Measurements from ENCODE around the gene NFILZ. TPM values are rescaled to one million over a fixed set of nuclear protein-coding genes. Genes with fewer than 3 reads are reported as not detected.
"Not testable (repeated sequence)": the region's sequence is repeated elsewhere in the genome, so short reads cannot be mapped to it uniquely, and the experiment has no call there.

Gene NFILZ
- total and polyA plus RNA-seq, 4 donors, result not detected

DNA sequence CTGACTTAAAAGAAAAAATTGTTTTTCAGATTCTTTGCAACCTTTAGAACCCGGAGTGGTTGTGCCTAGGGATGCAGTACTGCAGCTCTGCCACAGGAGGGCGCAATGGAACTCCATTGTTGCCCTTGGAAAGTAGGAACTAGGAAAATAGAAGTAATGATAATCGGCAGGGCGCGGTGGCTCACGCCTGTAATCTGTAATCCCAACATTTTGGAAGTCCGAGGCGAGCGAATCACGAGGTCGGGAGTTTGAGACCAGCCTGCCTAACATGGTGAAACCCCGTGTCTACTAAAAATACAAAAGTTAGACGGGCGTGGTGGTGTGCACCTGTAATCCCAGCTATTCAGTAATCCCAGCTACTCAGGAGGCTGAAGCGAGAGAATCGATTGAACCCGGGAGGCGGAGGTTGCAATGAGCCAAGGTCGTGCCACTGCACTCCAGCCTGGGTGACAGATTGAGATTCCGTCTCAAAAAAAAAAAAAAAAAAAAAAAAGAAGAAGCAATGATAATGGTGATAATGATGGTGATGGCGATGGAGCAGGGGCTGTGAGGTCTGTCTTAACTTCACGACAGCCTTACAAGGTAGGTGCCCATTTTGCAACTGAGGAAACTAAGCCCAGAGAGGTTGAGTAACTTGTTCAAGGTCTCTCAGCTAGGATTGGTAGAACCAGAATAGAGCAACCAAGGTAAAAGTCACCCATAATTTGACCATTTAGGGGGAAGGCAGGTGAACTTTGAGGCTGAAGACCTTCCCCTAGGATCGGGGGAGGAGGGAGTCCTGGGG, 14.4 kb upstream of the NFILZ start:
- Histone ChIP-seq H3K36me3 (ENCODE audit: control insufficient read depth in 4 of 4, insufficient read depth in 4 of 4, low read length in 4 of 4) (no peaks in the 10 kb centered on the region), H3K9ac (ENCODE audit: insufficient read depth in 1 of 2, low read length in 2 of 2) (no peak overlapping the region), H3K9me3 (ENCODE audit: control insufficient read depth in 4 of 4, insufficient read depth in 3 of 4, low read length in 3 of 4) (no peaks in the 10 kb centered on the region), H3K27ac (ENCODE audit: low read depth in 1 of 2, low read length in 1 of 2) (no peak overlapping the region), H3K4me1 (ENCODE audit: control insufficient read depth in 5 of 5, insufficient read depth in 5 of 5, low read length in 5 of 5) (peaks cover 0 to 5% (median 3%) of the 10 kb centered on the region in 5 donors), H3K4me3 (no peak overlapping the region), H3K27me3 (ENCODE audit: control insufficient read depth in 3 of 3, insufficient read depth in 3 of 3, low read length in 2 of 3) (peaks cover 0 to 3% (median 0%) of the 10 kb centered on the region in 3 donors)
- 31 to 32% methylated on average over 22 to 23 of the region's 23 CpGs for WGBS, 2 donors
- ATAC-seq (ENCODE audit: insufficient read depth, low FRiP score) (peak; percentile 62), DNase-seq (peak; percentile 67 to 70 (median 68))
- TF ChIP-seq, protein P1, sequence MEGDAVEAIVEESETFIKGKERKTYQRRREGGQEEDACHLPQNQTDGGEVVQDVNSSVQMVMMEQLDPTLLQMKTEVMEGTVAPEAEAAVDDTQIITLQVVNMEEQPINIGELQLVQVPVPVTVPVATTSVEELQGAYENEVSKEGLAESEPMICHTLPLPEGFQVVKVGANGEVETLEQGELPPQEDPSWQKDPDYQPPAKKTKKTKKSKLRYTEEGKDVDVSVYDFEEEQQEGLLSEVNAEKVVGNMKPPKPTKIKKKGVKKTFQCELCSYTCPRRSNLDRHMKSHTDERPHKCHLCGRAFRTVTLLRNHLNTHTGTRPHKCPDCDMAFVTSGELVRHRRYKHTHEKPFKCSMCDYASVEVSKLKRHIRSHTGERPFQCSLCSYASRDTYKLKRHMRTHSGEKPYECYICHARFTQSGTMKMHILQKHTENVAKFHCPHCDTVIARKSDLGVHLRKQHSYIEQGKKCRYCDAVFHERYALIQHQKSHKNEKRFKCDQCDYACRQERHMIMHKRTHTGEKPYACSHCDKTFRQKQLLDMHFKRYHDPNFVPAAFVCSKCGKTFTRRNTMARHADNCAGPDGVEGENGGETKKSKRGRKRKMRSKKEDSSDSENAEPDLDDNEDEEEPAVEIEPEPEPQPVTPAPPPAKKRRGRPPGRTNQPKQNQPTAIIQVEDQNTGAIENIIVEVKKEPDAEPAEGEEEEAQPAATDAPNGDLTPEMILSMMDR (IDR thresholded peaks at IDR 0.05; ENCODE audit: control extremely low read depth, extremely low read depth), result peak; percentile 83

DNA sequence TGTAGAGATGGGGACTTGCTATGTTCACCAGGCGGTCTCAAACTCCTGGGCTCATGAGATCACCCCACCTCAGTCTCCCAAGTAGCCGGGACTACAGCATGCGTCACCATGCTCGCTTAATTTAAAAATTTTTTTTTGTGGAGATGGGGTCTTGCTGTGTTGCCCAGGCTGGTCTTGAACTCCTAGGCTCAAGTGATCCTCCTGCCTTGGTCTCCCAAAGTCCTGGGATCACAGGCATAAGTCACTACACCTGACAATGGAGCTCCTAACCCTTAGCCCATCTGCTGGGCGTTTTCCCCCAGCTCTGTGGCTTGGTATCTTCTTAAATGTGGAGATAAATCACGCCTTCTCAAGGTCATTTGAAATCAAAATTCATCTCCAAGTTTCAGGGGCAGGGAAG, 13.6 kb upstream of the NFILZ start:
- WGBS, 2 donors, result 82 to 92% methylated on average over 6 of the region's 6 CpGs
- ATAC-seq (ENCODE audit: insufficient read depth, low FRiP score), result no peak
- Histone ChIP-seq H3K4me3 (no peak overlapping the region), H3K36me3 (ENCODE audit: control insufficient read depth in 4 of 4, insufficient read depth in 4 of 4, low read length in 4 of 4) (no peaks in the 10 kb centered on the region), H3K27me3 (ENCODE audit: control insufficient read depth in 3 of 3, insufficient read depth in 3 of 3, low read length in 2 of 3) (peaks cover 0 to 3% (median 0%) of the 10 kb centered on the region in 3 donors), H3K4me1 (ENCODE audit: control insufficient read depth in 5 of 5, insufficient read depth in 5 of 5, low read length in 5 of 5) (peaks cover 0 to under 1% (median 0%) of the 10 kb centered on the region in 5 donors), H3K9me3 (ENCODE audit: control insufficient read depth in 4 of 4, insufficient read depth in 3 of 4, low read length in 3 of 4) (peaks cover 0 to 2% (median 0%) of the 10 kb centered on the region in 4 donors), H3K9ac (ENCODE audit: insufficient read depth in 1 of 2, low read length in 2 of 2) (no peak overlapping the region), H3K27ac (ENCODE audit: low read depth in 1 of 2, low read length in 1 of 2) (no peak overlapping the region)
- no peak for DNase-seq
- TF ChIP-seq, protein P1 (IDR thresholded peaks at IDR 0.05; ENCODE audit: control extremely low read depth, extremely low read depth), result no peak

DNA sequence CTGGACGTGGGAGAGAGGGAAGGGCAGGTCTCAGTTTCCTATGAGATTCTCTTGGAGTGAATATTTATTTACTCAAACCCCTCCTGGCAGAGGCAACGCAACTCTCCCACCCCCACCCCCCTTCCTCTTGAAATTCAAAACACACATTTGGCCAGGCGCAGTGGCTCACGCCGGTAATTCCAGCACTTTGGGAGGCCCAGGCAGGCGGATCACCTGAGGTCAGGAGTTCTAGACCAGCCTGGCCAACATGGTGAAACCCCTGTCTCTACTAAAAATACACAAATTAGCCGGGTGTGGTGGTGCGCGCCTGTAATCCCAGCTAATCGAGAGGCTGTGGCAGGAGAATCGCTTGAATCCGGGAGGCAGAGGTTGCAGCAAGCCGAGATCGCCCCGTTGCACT, 13.1 kb upstream of the NFILZ start:
- H3K9me3 ChIP-seq (ENCODE audit: control insufficient read depth in 4 of 4, insufficient read depth in 3 of 4, low read length in 3 of 4); H3K27me3 ChIP-seq (ENCODE audit: control insufficient read depth in 3 of 3, insufficient read depth in 3 of 3, low read length in 2 of 3); H3K27ac ChIP-seq (ENCODE audit: low read depth in 1 of 2, low read length in 1 of 2); H3K4me3 ChIP-seq; H3K36me3 ChIP-seq (ENCODE audit: control insufficient read depth in 4 of 4, insufficient read depth in 4 of 4, low read length in 4 of 4); H3K4me1 ChIP-seq (ENCODE audit: control insufficient read depth in 5 of 5, insufficient read depth in 5 of 5, low read length in 5 of 5); DNase-seq; H3K9ac ChIP-seq (ENCODE audit: insufficient read depth in 1 of 2, low read length in 2 of 2); ATAC-seq (ENCODE audit: insufficient read depth, low FRiP score): not testable (repeated sequence)
- 67 to 76% methylated on average over 15 of the region's 15 CpGs for whole genome bisulfite sequencing, 2 donors

DNA sequence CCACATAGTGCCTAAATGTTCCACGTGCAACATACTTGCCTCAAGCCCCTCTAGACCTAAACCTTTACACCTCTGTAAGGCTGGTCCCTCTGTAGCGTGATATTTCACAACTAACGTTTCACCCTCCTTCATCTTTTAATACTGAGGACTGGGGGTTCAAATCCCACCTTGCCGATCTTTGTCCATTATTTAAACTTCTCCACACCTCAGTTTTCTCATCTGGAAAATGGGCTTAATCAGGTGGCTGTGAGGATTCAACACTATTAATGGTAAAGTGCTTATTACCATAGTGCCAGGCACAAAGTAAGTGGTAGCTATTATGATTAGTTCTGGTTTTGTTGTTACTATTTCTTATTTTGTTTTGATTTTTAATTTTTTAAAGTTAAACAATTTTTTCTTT, 12.4 kb upstream of the NFILZ start:
- Histone ChIP-seq H3K9ac (ENCODE audit: insufficient read depth in 1 of 2, low read length in 2 of 2) (no peak overlapping the region), H3K4me3 (no peak overlapping the region), H3K36me3 (ENCODE audit: control insufficient read depth in 4 of 4, insufficient read depth in 4 of 4, low read length in 4 of 4) (no peaks in the 10 kb centered on the region), H3K27me3 (ENCODE audit: control insufficient read depth in 3 of 3, insufficient read depth in 3 of 3, low read length in 2 of 3) (peaks cover 0 to 3% (median 0%) of the 10 kb centered on the region in 3 donors), H3K4me1 (ENCODE audit: control insufficient read depth in 5 of 5, insufficient read depth in 5 of 5, low read length in 5 of 5) (no peaks in the 10 kb centered on the region), H3K27ac (ENCODE audit: low read depth in 1 of 2, low read length in 1 of 2) (no peak overlapping the region), H3K9me3 (ENCODE audit: control insufficient read depth in 4 of 4, insufficient read depth in 3 of 4, low read length in 3 of 4) (peaks cover 0 to 2% (median 0%) of the 10 kb centered on the region in 4 donors)
- TF ChIP-seq, protein P1 (IDR thresholded peaks at IDR 0.05; ENCODE audit: control extremely low read depth, extremely low read depth), result no peak
- WGBS, 2 donors, result 83 to 87% methylated on average over 4 of the region's 4 CpGs
- DNase-seq (no peak), ATAC-seq (ENCODE audit: insufficient read depth, low FRiP score) (no peak)

All from lung (tissue), 12 donors.